ENCODE results near the gene PLEKHO1. TPM values are rescaled to one million over a fixed set of nuclear protein-coding genes. Genes with fewer than 3 reads are reported as not detected.

PLEKHO1 gene, protein sequence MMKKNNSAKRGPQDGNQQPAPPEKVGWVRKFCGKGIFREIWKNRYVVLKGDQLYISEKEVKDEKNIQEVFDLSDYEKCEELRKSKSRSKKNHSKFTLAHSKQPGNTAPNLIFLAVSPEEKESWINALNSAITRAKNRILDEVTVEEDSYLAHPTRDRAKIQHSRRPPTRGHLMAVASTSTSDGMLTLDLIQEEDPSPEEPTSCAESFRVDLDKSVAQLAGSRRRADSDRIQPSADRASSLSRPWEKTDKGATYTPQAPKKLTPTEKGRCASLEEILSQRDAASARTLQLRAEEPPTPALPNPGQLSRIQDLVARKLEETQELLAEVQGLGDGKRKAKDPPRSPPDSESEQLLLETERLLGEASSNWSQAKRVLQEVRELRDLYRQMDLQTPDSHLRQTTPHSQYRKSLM
- total RNA-seq (2021) (67.2 and 73.1 TPM in 2 replicates), Bru-seq, nascent RNA (percentile 90 among the genes with signal in this experiment), BruChase-seq, experiment 1, labeled RNA remaining after a 2-hour chase (percentile 79 among the genes with signal in this experiment), BruChase-seq, experiment 2, labeled RNA remaining after a 6-hour chase (percentile 76 among the genes with signal in this experiment)
- long read RNA-seq, transcript PLEKHO1-201 (6 exons, 2,050 nt), result major isoform, 77 of 110 reads
- long read RNA-seq, partial matches to known transcripts, result 6 of 110 reads
- long read RNA-seq, other reads (novel, unspliced or antisense), result 25 of 110 reads

DNA sequence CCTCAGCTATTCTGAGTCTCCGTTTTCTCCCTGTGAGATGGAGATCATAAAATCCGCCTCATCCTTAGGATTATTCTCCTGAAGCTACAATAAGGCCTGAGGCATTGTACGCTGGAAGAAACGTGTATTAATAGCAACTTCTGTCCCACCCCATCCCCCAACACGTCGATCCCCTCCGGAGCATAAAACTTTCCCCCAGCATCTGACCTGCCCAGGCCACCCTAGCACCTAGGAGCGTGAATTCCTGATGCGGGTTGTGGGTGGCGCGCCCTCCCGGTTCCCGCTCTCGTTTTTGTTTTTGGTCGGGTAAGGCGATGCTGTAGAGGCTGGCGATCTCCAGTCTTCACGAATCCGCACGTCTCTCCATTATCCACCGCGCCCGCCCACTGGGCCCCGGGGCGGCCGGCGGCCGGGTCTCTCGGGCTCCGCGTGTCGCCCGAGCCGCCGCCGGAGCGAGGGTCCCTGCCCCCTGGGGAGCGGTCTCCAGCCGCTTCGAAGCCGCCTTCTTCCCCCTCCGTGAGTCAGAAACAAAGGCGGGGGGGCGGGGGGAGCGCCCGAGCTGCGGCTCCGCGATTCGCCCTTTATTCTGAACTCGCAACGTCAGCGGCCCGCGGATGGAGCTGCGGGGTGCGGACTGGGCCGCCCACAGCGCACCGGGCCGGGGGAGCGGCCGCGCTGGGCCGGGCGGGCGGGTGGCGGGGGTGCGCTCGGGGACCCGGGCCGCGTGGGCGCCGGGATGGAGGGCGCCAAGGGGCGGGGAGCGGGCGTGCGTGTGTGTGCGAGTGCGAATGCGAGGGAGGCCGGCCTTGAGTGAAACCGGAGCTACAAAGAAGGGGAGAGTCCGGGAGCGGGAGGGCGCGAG lies at the start of gene PLEKHO1:
Gene PLEKHO1 (plus strand): TSS at position 646 of the 862 bp plus-strand sequence. CDS start 342 bp downstream, outside the sequence.
- TF ChIP-seq EZH2 (IDR thresholded peaks at IDR 0.05; ENCODE audit: borderline replicate concordance, low read depth, low read length, poor library complexity, severe bottlenecking), result no peak
- TF ChIP-seq, protein P1, sequence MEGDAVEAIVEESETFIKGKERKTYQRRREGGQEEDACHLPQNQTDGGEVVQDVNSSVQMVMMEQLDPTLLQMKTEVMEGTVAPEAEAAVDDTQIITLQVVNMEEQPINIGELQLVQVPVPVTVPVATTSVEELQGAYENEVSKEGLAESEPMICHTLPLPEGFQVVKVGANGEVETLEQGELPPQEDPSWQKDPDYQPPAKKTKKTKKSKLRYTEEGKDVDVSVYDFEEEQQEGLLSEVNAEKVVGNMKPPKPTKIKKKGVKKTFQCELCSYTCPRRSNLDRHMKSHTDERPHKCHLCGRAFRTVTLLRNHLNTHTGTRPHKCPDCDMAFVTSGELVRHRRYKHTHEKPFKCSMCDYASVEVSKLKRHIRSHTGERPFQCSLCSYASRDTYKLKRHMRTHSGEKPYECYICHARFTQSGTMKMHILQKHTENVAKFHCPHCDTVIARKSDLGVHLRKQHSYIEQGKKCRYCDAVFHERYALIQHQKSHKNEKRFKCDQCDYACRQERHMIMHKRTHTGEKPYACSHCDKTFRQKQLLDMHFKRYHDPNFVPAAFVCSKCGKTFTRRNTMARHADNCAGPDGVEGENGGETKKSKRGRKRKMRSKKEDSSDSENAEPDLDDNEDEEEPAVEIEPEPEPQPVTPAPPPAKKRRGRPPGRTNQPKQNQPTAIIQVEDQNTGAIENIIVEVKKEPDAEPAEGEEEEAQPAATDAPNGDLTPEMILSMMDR (conservative IDR thresholded peaks at IDR 0.05; ENCODE audit: low read depth, low read length), result no peak
- Histone ChIP-seq H3K36me3 (ENCODE audit: insufficient read depth, low read length, poor library complexity, severe bottlenecking) (peaks cover 27% of the 10 kb centered on the region), H3K4me3 (ENCODE audit: low read depth, low read length, poor library complexity, severe bottlenecking) (peak within 1 kb of the TSS; percentile 96), H3K27me3 (replicated peaks; ENCODE audit: insufficient read depth, low read depth, low read length, poor library complexity) (no peaks in the 10 kb centered on the region), H3K4me1 (ENCODE audit: insufficient read depth, low read length, poor library complexity, severe bottlenecking) (peaks cover 23% of the 10 kb centered on the region), H3K27ac (ENCODE audit: low read depth, low read length, poor library complexity, severe bottlenecking) (peak within 1 kb of the TSS; percentile 96), H3K9me3 (ENCODE audit: low read depth, low read length, poor library complexity, severe bottlenecking) (no peaks in the 10 kb centered on the region)
- DNase-seq (ENCODE audit: low spot score), result peak; percentile 88
- CTCF ChIA-PET, result interaction anchor here (1.5 kb wide), 1 partner anchor 76 kb away, joined by 4 read pairs; no protein-coding TSS in a partner anchor
- no TSS peak for BruUV-seq (replicated peaks)
- POLR2A ChIA-PET (ENCODE audit: low non-redundant PET), result interaction anchor here (0.6 to 0.9 kb wide), 3 partner anchors 10 to 82 kb away, joined by 4 to 11 read pairs (median 11); partner anchors contain the start of gene VPS45
- intact Hi-C loops (cut with micrococcal nuclease; ENCODE audit: unreplicated experiment), result no loop called here

DNA sequence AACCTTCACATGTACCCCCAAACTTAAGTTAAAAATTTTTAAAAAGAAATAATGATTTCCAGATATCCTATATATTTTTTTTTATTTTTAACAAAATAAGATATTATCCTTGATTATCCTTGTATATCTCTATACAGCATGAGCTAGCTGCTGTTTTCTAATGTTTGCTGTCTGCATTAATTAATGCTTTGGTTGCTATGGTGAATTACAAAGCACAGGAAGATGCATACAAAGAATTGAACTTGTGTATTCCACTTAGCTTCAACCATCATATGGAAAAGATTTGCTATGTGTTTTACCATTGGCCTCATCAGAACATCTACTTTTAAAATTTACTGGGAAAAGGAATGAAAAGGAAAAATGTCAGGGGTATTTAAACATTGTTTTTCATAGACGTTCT lies 46.7 kb upstream of the PLEKHO1 start:
- Histone ChIP-seq H3K4me3 (ENCODE audit: low read depth, low read length, poor library complexity, severe bottlenecking) (no peak overlapping the region), H3K27me3 (replicated peaks; ENCODE audit: insufficient read depth, low read depth, low read length, poor library complexity) (no peaks in the 10 kb centered on the region), H3K9me3 (ENCODE audit: low read depth, low read length, poor library complexity, severe bottlenecking) (peaks cover 5% of the 10 kb centered on the region), H3K27ac (ENCODE audit: low read depth, low read length, poor library complexity, severe bottlenecking) (no peak overlapping the region), H3K36me3 (ENCODE audit: insufficient read depth, low read length, poor library complexity, severe bottlenecking) (peaks cover 23% of the 10 kb centered on the region), H3K4me1 (ENCODE audit: insufficient read depth, low read length, poor library complexity, severe bottlenecking) (peaks cover 7% of the 10 kb centered on the region)
- intact Hi-C loops (cut with micrococcal nuclease; ENCODE audit: unreplicated experiment), result no loop called here
- BruUV-seq (replicated peaks), result no TSS peak
- no peak for TF ChIP-seq EZH2 (IDR thresholded peaks at IDR 0.05; ENCODE audit: borderline replicate concordance, low read depth, low read length, poor library complexity, severe bottlenecking)
- TF ChIP-seq, protein P1 (conservative IDR thresholded peaks at IDR 0.05; ENCODE audit: low read depth, low read length), result no peak
- peak; percentile 49 for DNase-seq (ENCODE audit: low spot score)
- ChIA-PET POLR2A (ENCODE audit: low non-redundant PET) (interaction anchor here (0.7 kb wide), 1 partner anchor 60 kb away, joined by 8 read pairs; no protein-coding TSS in a partner anchor), CTCF (no interaction called here)

DNA sequence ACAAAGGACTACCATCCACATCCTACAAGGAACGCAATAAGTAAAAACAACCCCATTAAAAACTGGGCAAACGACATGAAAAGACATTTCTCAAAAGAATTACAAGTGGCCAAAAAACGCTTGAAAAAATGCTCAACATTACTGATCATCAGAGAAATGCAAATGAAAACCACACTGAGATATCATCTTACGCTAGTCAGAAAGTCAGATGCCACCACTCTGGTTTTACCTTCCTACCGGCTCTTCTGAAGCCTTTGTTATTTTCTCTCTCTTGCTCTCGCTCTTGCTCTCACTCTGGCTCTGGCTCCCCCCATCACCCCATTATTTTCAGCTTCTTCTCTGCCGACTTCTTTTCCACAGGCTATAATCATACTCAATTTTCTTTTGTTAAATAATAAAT lies 43.4 kb upstream of the PLEKHO1 start:
- Histone ChIP-seq H3K27me3 (replicated peaks; ENCODE audit: insufficient read depth, low read depth, low read length, poor library complexity) (no peaks in the 10 kb centered on the region), H3K4me1 (ENCODE audit: insufficient read depth, low read length, poor library complexity, severe bottlenecking) (peaks cover 37% of the 10 kb centered on the region), H3K4me3 (ENCODE audit: low read depth, low read length, poor library complexity, severe bottlenecking) (no peak overlapping the region), H3K9me3 (ENCODE audit: low read depth, low read length, poor library complexity, severe bottlenecking) (no peaks in the 10 kb centered on the region), H3K36me3 (ENCODE audit: insufficient read depth, low read length, poor library complexity, severe bottlenecking) (peaks cover 7% of the 10 kb centered on the region), H3K27ac (ENCODE audit: low read depth, low read length, poor library complexity, severe bottlenecking) (peak overlapping the region; percentile 27)
- DNase-seq (ENCODE audit: low spot score), result peak; percentile 7
- intact Hi-C loops (cut with micrococcal nuclease; ENCODE audit: unreplicated experiment), result no loop called here
- POLR2A ChIA-PET (ENCODE audit: low non-redundant PET), result no interaction called here
- CTCF ChIA-PET, result no interaction called here
- TF ChIP-seq, protein P1 (conservative IDR thresholded peaks at IDR 0.05; ENCODE audit: low read depth, low read length), result no peak
- no peak for TF ChIP-seq EZH2 (IDR thresholded peaks at IDR 0.05; ENCODE audit: borderline replicate concordance, low read depth, low read length, poor library complexity, severe bottlenecking)
- no TSS peak for BruUV-seq (replicated peaks)
